ENCODE data around the gene NINL.

DNA sequence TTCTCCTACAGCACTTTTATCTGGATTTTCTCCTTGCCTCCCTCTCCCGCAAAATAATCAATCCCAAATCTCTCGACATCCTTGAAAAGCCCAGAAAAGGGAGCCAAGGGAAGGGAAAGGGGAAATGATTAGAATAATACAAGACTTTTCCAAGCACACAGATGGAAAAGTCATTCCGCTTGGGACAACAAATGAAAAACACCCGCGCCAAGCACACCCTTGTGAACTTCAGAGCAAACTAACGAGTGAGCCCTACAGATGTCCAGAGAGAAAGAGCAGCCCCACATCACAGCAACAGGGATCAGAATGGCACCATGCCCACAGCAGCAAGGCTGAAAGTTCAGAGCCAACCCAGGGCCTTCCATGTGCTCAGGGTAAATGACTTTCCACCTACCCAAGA, 49.6 kb downstream of the NINL start:
- TF ChIP-seq ZNF274 (IDR thresholded peaks at IDR 0.05; ENCODE audit: low read depth, low read length) (no peak), YY1 (IDR thresholded peaks at IDR 0.05; ENCODE audit: insufficient read depth, insufficient read length) (no peak), SUZ12 (IDR thresholded peaks at IDR 0.05; ENCODE audit: extremely low read depth, insufficient read depth, insufficient read length) (no peak)
